Stimulated activated CD4-positive, alpha-beta T cell treated with anti-CD3 and anti-CD28 coated beads, Interleukin-2, amount 100 ng/mL, for 48 hours (primary cell): ENCODE results near the gene NEAT1.
"Not testable (repeated sequence)": the region's sequence is repeated elsewhere in the genome, so short reads cannot be mapped to it uniquely, and the experiment has no call there.

Experiments used
- DNase-seq, 2 donors: peaks; one replicate each; pipeline ENCODE4 v3.0.0-alpha.2; 2020

The NEAT1 gene

GRCh38 chr11:65411681-65412070, 10.9 kb upstream of the NEAT1 start:
- DNase-seq, result no peak

GRCh38 chr11:65412271-65413076, 10.1 kb upstream of the NEAT1 start:
- no peak for DNase-seq

GRCh38 chr11:65413077-65413664, 9.4 kb upstream of the NEAT1 start:
- not testable (repeated sequence) for DNase-seq

GRCh38 chr11:65414776-65415498, 7.7 kb upstream of the NEAT1 start:
- DNase-seq, result no peak

- DNase-seq, result no peak
Measured at GRCh38 chr11:65415499-65416340, 6.9 kb upstream of the NEAT1 start.

- peak; percentile 91 to 96 for DNase-seq
Measured at GRCh38 chr11:65416341-65416824, 6.2 kb upstream of the NEAT1 start.

GRCh38 chr11:65416841-65417701, 5.5 kb upstream of the NEAT1 start:
- peak in 1 of 2 donors; percentile 23 for DNase-seq

GRCh38 chr11:65417702-65418430, 4.7 kb upstream of the NEAT1 start:
- DNase-seq, result no peak

GRCh38 chr11:65418431-65418680, 4.2 kb upstream of the NEAT1 start:
- DNase-seq, result peak in 1 of 2 donors; percentile 22

- peak; percentile 85 to 89 for DNase-seq
Measured at GRCh38 chr11:65418681-65419459, 3.7 kb upstream of the NEAT1 start.

GRCh38 chr11:65419460-65419771, 3.2 kb upstream of the NEAT1 start:
- DNase-seq, result no peak

- peak in 1 of 2 donors; percentile 53 for DNase-seq
Measured at GRCh38 chr11:65419772-65420481, 2.7 kb upstream of the NEAT1 start.

- DNase-seq, result no peak
Measured at GRCh38 chr11:65420506-65420905, 2.1 kb upstream of the NEAT1 start.

GRCh38 chr11:65420979-65421793, 1.4 kb upstream of the NEAT1 start:
- DNase-seq, result peak; percentile 76 to 80

GRCh38 chr11:65421794-65422632, 585 bp upstream of the NEAT1 start:
- peak; percentile 97 to 98 for DNase-seq

GRCh38 chr11:65423516-65424204, 1.1 kb downstream of the NEAT1 start:
- DNase-seq, result no peak
